ENCODE data around the gene TMEM53.

The TMEM53 gene

GRCh38 chr1:44651069-44651468 is 23.2 kb downstream of the TMEM53 start:
- WGBS (ENCODE audit: extremely low coverage, insufficient coverage, low lambda C conversion rate): no CpG with 5 or more reads among the region's 8 CpGs
- H3K36me3 ChIP-seq (ENCODE audit: control insufficient read depth, insufficient read depth, low read length): no peaks in the 10 kb centered on the region
- H3K79me1 ChIP-seq (ENCODE audit: low read length): no peaks in the 10 kb centered on the region
- no peak overlapping the region for H2AK5ac ChIP-seq (ENCODE audit: low read length)
- H3K4me1 ChIP-seq (ENCODE audit: control insufficient read depth, low read depth, low read length): no peaks in the 10 kb centered on the region
- H4K5ac ChIP-seq (ENCODE audit: low read length): no peak overlapping the region
- no peak overlapping the region for H2BK5ac ChIP-seq (ENCODE audit: low read length)
- H4K8ac ChIP-seq (ENCODE audit: low read depth, low read length): no peak overlapping the region
- no peak overlapping the region for H2BK15ac ChIP-seq (replicated peaks; ENCODE audit: low read depth)
- no peak overlapping the region for H3K4me2 ChIP-seq (ENCODE audit: low read length)
- no peak overlapping the region for H3K18ac ChIP-seq (ENCODE audit: low read length)
- no peak overlapping the region for H3K4ac ChIP-seq (ENCODE audit: low read depth, low read length)
- no peak overlapping the region for H3K27ac ChIP-seq (ENCODE audit: low read depth, low read length)
- no peak for DNase-seq
- no peak overlapping the region for H3K4me3 ChIP-seq (ENCODE audit: low read length)
- no peak overlapping the region for H3K9ac ChIP-seq (ENCODE audit: low read length)
- no peak overlapping the region for H3K23ac ChIP-seq (ENCODE audit: low read length)
- H3K79me2 ChIP-seq (ENCODE audit: control insufficient read depth, insufficient read depth, low read length): no peaks in the 10 kb centered on the region
- H3K56ac ChIP-seq (ENCODE audit: low read length): no peak overlapping the region
- H2BK120ac ChIP-seq (ENCODE audit: low read depth, low read length): no peak overlapping the region
- no peaks in the 10 kb centered on the region for H3K27me3 ChIP-seq (ENCODE audit: insufficient read depth, low read length, poor library complexity)

GRCh38 chr1:44650159-44650831 is 24.0 kb downstream of the TMEM53 start:
- no peaks in the 10 kb centered on the region for H3K27me3 ChIP-seq (ENCODE audit: insufficient read depth, low read length, poor library complexity)

GRCh38 chr1:44649788-44650158 is 24.5 kb downstream of the TMEM53 start:
- no peak overlapping the region for H4K8ac ChIP-seq (ENCODE audit: low read depth, low read length)
- WGBS (ENCODE audit: extremely low coverage, insufficient coverage, low lambda C conversion rate): no CpG with 5 or more reads among the region's 13 CpGs
- H3K23ac ChIP-seq (ENCODE audit: low read length): no peak overlapping the region
- H2AK5ac ChIP-seq (ENCODE audit: low read length): no peak overlapping the region
- no peak overlapping the region for H3K18ac ChIP-seq (ENCODE audit: low read length)
- H3K79me1 ChIP-seq (ENCODE audit: low read length): no peaks in the 10 kb centered on the region
- no peaks in the 10 kb centered on the region for H3K79me2 ChIP-seq (ENCODE audit: control insufficient read depth, insufficient read depth, low read length)
- no peak overlapping the region for H3K4me3 ChIP-seq (ENCODE audit: low read length)
- H3K27me3 ChIP-seq (ENCODE audit: insufficient read depth, low read length, poor library complexity): no peaks in the 10 kb centered on the region
- H3K56ac ChIP-seq (ENCODE audit: low read length): no peak overlapping the region
- H3K27ac ChIP-seq (ENCODE audit: low read depth, low read length): no peak overlapping the region
- no peak overlapping the region for H3K4ac ChIP-seq (ENCODE audit: low read depth, low read length)
- DNase-seq: no peak
- no peak overlapping the region for H4K5ac ChIP-seq (ENCODE audit: low read length)
- no peaks in the 10 kb centered on the region for H3K4me1 ChIP-seq (ENCODE audit: control insufficient read depth, low read depth, low read length)
- H3K4me2 ChIP-seq (ENCODE audit: low read length): no peak overlapping the region
- no peak overlapping the region for H2BK120ac ChIP-seq (ENCODE audit: low read depth, low read length)
- H3K9ac ChIP-seq (ENCODE audit: low read length): no peak overlapping the region
- no peak overlapping the region for H2BK5ac ChIP-seq (ENCODE audit: low read length)
- H2BK15ac ChIP-seq (replicated peaks; ENCODE audit: low read depth): no peak overlapping the region
- H3K36me3 ChIP-seq (ENCODE audit: control insufficient read depth, insufficient read depth, low read length): no peaks in the 10 kb centered on the region

More at GRCh38 chr1:44650159-44650831, 24.0 kb downstream of the TMEM53 start:
- Histone ChIP-seq H4K8ac (ENCODE audit: low read depth, low read length) (no peak overlapping the region), H3K4me1 (ENCODE audit: control insufficient read depth, low read depth, low read length) (no peaks in the 10 kb centered on the region), H3K27ac (ENCODE audit: low read depth, low read length) (no peak overlapping the region), H2BK120ac (ENCODE audit: low read depth, low read length) (no peak overlapping the region), H2BK15ac (replicated peaks; ENCODE audit: low read depth) (no peak overlapping the region), H3K4me3 (ENCODE audit: low read length) (no peak overlapping the region), H3K9ac (ENCODE audit: low read length) (no peak overlapping the region), H3K4ac (ENCODE audit: low read depth, low read length) (no peak overlapping the region), H3K79me1 (ENCODE audit: low read length) (no peaks in the 10 kb centered on the region), H3K36me3 (ENCODE audit: control insufficient read depth, insufficient read depth, low read length) (no peaks in the 10 kb centered on the region), H4K5ac (ENCODE audit: low read length) (no peak overlapping the region), H3K56ac (ENCODE audit: low read length) (no peak overlapping the region), H2BK5ac (ENCODE audit: low read length) (no peak overlapping the region), H3K4me2 (ENCODE audit: low read length) (no peak overlapping the region), H2AK5ac (ENCODE audit: low read length) (no peak overlapping the region), H3K23ac (ENCODE audit: low read length) (no peak overlapping the region), H3K18ac (ENCODE audit: low read length) (no peak overlapping the region), H3K79me2 (ENCODE audit: control insufficient read depth, insufficient read depth, low read length) (no peaks in the 10 kb centered on the region)
- no CpG with 5 or more reads among the region's 23 CpGs for WGBS (ENCODE audit: extremely low coverage, insufficient coverage, low lambda C conversion rate)
- peak; percentile 19 for DNase-seq

GRCh38 chr1:44648529-44649250 is 25.6 kb downstream of the TMEM53 start:
- no peak overlapping the region for H3K23ac ChIP-seq (ENCODE audit: low read length)
- no peak overlapping the region for H3K18ac ChIP-seq (ENCODE audit: low read length)
- H4K8ac ChIP-seq (ENCODE audit: low read depth, low read length): no peak overlapping the region
- no peaks in the 10 kb centered on the region for H3K79me2 ChIP-seq (ENCODE audit: control insufficient read depth, insufficient read depth, low read length)
- H2BK15ac ChIP-seq (replicated peaks; ENCODE audit: low read depth): no peak overlapping the region
- no peaks in the 10 kb centered on the region for H3K4me1 ChIP-seq (ENCODE audit: control insufficient read depth, low read depth, low read length)
- H2AK5ac ChIP-seq (ENCODE audit: low read length): no peak overlapping the region
- H3K9ac ChIP-seq (ENCODE audit: low read length): no peak overlapping the region
- no peak overlapping the region for H2BK120ac ChIP-seq (ENCODE audit: low read depth, low read length)
- no peaks in the 10 kb centered on the region for H3K79me1 ChIP-seq (ENCODE audit: low read length)
- peaks cover 2% of the 10 kb centered on the region for H3K36me3 ChIP-seq (ENCODE audit: control insufficient read depth, insufficient read depth, low read length)
- H3K4me3 ChIP-seq (ENCODE audit: low read length): no peak overlapping the region
- H3K56ac ChIP-seq (ENCODE audit: low read length): no peak overlapping the region
- DNase-seq: no peak
- H3K27ac ChIP-seq (ENCODE audit: low read depth, low read length): no peak overlapping the region
- no peak overlapping the region for H4K5ac ChIP-seq (ENCODE audit: low read length)
- WGBS (ENCODE audit: extremely low coverage, insufficient coverage, low lambda C conversion rate): no CpG with 5 or more reads among the region's 13 CpGs
- no peaks in the 10 kb centered on the region for H3K27me3 ChIP-seq (ENCODE audit: insufficient read depth, low read length, poor library complexity)
- no peak overlapping the region for H3K4ac ChIP-seq (ENCODE audit: low read depth, low read length)
- H3K4me2 ChIP-seq (ENCODE audit: low read length): no peak overlapping the region
- H2BK5ac ChIP-seq (ENCODE audit: low read length): no peak overlapping the region

- no peaks in the 10 kb centered on the region for H3K79me2 ChIP-seq (ENCODE audit: control insufficient read depth, insufficient read depth, low read length)
- no peak overlapping the region for H3K27ac ChIP-seq (ENCODE audit: low read depth, low read length)
- H3K36me3 ChIP-seq (ENCODE audit: control insufficient read depth, insufficient read depth, low read length): peaks cover 7% of the 10 kb centered on the region
- H3K4me2 ChIP-seq (ENCODE audit: low read length): no peak overlapping the region
- H3K27me3 ChIP-seq (ENCODE audit: insufficient read depth, low read length, poor library complexity): no peaks in the 10 kb centered on the region
- no peak overlapping the region for H3K4me3 ChIP-seq (ENCODE audit: low read length)
- H3K23ac ChIP-seq (ENCODE audit: low read length): no peak overlapping the region
- H3K4ac ChIP-seq (ENCODE audit: low read depth, low read length): no peak overlapping the region
- peaks cover 1% of the 10 kb centered on the region for H3K79me1 ChIP-seq (ENCODE audit: low read length)
- H4K5ac ChIP-seq (ENCODE audit: low read length): no peak overlapping the region
- no peaks in the 10 kb centered on the region for H3K4me1 ChIP-seq (ENCODE audit: control insufficient read depth, low read depth, low read length)
- no peak overlapping the region for H4K8ac ChIP-seq (ENCODE audit: low read depth, low read length)
- no peak for DNase-seq
- H3K18ac ChIP-seq (ENCODE audit: low read length): no peak overlapping the region
- WGBS (ENCODE audit: extremely low coverage, insufficient coverage, low lambda C conversion rate): no CpG with 5 or more reads among the region's 2 CpGs
- H2BK5ac ChIP-seq (ENCODE audit: low read length): no peak overlapping the region
- no peak overlapping the region for H2BK15ac ChIP-seq (replicated peaks; ENCODE audit: low read depth)
- H3K9ac ChIP-seq (ENCODE audit: low read length): no peak overlapping the region
- no peak overlapping the region for H2BK120ac ChIP-seq (ENCODE audit: low read depth, low read length)
- H3K56ac ChIP-seq (ENCODE audit: low read length): no peak overlapping the region
- no peak overlapping the region for H2AK5ac ChIP-seq (ENCODE audit: low read length)
These were observed 26.4 kb downstream of the TMEM53 start for GRCh38 chr1:44647896-44648295.
